K562 (cell line): Measurements from ENCODE around the gene DESI2.

ENCODE experiments used
- MCM3 ChIP-seq: fragments of 450-650 bp; IDR thresholded peaks from 2 replicates; pipeline ENCODE4 v1.6.1; 2016
- NRF1 ChIP-seq, 2 experiments: fragments of 450-650 bp; IDR thresholded peaks in 1 of 2; conservative IDR thresholded peaks in 1 of 2; 2 replicates each; pipeline ENCODE4 v1.6.1; 2014; ENCODE audit warnings: mild to moderate bottlenecking in 2 of 2
- ZNF165 ChIP-seq: fragments of 250-450 bp; sonication (Bioruptor Pico); IDR thresholded peaks from 2 replicates; pipeline ENCODE4 v1.4.0; 2020; ENCODE audit warnings: borderline replicate concordance
- TF ChIP-seq, protein P1 (sequence below), 3 experiments: IDR thresholded peaks in 2 of 3; conservative IDR thresholded peaks in 1 of 3; 2 replicates each; pipeline ENCODE4 v1.5.1; 2011 to 2012; ENCODE audit warnings: low read length in 3 of 3, mild to moderate bottlenecking in 3 of 3, control low read depth in 2 of 3, improper control_type of control experiment in 1 of 3, inconsistent platforms in 1 of 3, low read depth in 1 of 3, mixed read lengths in 1 of 3, moderate library complexity in 1 of 3; ENCODE audit not compliant: insufficient read depth in 2 of 3

DNA sequence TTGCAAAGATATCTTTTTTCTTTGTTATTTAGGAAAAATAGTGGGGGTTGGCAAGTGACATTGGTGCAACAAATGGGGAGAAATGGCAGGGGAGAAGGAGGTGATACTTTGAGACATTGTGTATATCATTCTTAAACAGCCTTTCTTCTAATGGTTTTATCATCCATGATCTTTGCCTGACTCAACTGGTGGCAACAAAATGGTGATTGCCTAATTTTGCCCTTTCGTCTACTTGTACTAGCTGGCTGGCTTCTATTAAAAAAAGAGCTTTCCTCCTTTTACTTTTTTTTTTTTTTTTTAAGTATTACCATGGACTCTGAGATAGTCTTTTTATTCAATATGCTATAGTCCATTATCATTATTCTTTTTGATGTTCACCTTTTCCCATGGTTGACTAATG lies 27.7 kb downstream of the DESI2 start:
- TF ChIP-seq NRF1 (conservative IDR thresholded peaks at IDR 0.05 in 1 of 2, IDR thresholded peaks at IDR 0.05 in 1 of 2) (no peak), ZNF165 (CRISPR knock-in tag) (no peak), MCM3 (no peak)
- TF ChIP-seq, protein P1, sequence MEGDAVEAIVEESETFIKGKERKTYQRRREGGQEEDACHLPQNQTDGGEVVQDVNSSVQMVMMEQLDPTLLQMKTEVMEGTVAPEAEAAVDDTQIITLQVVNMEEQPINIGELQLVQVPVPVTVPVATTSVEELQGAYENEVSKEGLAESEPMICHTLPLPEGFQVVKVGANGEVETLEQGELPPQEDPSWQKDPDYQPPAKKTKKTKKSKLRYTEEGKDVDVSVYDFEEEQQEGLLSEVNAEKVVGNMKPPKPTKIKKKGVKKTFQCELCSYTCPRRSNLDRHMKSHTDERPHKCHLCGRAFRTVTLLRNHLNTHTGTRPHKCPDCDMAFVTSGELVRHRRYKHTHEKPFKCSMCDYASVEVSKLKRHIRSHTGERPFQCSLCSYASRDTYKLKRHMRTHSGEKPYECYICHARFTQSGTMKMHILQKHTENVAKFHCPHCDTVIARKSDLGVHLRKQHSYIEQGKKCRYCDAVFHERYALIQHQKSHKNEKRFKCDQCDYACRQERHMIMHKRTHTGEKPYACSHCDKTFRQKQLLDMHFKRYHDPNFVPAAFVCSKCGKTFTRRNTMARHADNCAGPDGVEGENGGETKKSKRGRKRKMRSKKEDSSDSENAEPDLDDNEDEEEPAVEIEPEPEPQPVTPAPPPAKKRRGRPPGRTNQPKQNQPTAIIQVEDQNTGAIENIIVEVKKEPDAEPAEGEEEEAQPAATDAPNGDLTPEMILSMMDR (IDR thresholded peaks at IDR 0.05 in 2 of 3, conservative IDR thresholded peaks at IDR 0.05 in 1 of 3; ENCODE audit: insufficient read depth in 2 of 3, low read depth in 1 of 3, low read length in 3 of 3): no peak
